Measurements from ENCODE around the gene SEMA6A. TPM values are rescaled to one million over a fixed set of nuclear protein-coding genes. Genes with fewer than 3 reads are reported as not detected.

The SEMA6A gene
- total and polyA plus RNA-seq, 4 donors: 3.4 to 31.6 (median 12.0) TPM

DNA sequence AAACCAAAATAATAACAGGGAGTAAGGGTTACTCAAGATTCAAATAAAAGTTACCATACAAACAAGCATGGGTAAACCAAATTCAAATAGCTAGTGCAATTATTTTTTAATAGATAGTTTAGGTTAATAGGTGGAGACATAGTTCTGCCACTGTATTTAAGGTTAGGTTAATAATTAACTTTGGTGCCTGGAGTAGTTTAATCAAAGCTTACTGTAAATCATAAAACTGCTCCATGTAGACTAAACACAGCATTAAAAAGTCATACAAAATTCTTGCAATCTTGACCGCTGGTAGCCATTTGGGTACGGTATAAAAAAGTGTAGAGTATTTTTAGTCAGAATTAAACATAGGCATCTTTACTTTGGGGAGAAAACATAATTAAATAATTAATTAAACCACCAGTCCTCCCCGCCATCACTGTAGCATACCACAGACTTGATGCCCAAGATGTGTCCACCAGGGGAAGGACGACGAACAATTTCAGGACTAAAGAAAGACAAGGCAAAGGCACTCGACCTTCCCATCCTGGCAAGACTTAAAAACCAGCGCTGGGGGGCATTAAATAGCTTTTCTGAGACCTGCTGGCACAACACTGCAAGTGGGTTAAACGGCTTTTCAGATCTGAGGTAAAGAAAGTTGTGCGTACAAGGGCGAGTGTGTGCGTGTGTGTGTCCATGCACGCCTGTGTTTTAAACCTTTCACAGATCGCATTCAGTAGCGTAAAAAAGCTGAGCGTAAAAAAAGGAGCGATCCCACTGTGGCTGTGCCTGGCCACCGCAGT lies 2.9 kb downstream of the SEMA6A start:
- H3K36me3 ChIP-seq (ENCODE audit: control insufficient read depth in 4 of 4, insufficient read depth in 4 of 4, low read length in 4 of 4): no peaks in the 10 kb centered on the region
- peak overlapping the region; percentile 69 for H3K4me3 ChIP-seq
- TF ChIP-seq, protein P1, sequence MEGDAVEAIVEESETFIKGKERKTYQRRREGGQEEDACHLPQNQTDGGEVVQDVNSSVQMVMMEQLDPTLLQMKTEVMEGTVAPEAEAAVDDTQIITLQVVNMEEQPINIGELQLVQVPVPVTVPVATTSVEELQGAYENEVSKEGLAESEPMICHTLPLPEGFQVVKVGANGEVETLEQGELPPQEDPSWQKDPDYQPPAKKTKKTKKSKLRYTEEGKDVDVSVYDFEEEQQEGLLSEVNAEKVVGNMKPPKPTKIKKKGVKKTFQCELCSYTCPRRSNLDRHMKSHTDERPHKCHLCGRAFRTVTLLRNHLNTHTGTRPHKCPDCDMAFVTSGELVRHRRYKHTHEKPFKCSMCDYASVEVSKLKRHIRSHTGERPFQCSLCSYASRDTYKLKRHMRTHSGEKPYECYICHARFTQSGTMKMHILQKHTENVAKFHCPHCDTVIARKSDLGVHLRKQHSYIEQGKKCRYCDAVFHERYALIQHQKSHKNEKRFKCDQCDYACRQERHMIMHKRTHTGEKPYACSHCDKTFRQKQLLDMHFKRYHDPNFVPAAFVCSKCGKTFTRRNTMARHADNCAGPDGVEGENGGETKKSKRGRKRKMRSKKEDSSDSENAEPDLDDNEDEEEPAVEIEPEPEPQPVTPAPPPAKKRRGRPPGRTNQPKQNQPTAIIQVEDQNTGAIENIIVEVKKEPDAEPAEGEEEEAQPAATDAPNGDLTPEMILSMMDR (IDR thresholded peaks at IDR 0.05; ENCODE audit: control extremely low read depth, extremely low read depth): no peak
- peak overlapping the region in 1 of 2 donors; percentile 2 for H3K9ac ChIP-seq (ENCODE audit: insufficient read depth in 1 of 2, low read length in 2 of 2)
- DNase-seq (peak; percentile 24 to 47 (median 45)), ATAC-seq (ENCODE audit: insufficient read depth, low FRiP score) (no peak)
- peaks cover 0 to 27% (median 12%) of the 10 kb centered on the region in 5 donors for H3K4me1 ChIP-seq (ENCODE audit: control insufficient read depth in 5 of 5, insufficient read depth in 5 of 5, low read length in 5 of 5)
- H3K27me3 ChIP-seq (ENCODE audit: control insufficient read depth in 3 of 3, insufficient read depth in 3 of 3, low read length in 2 of 3): peaks cover 0 to 3% (median 0%) of the 10 kb centered on the region in 3 donors
- H3K27ac ChIP-seq (ENCODE audit: low read depth in 1 of 2, low read length in 1 of 2): peak overlapping the region in 1 of 2 donors; percentile 49
- H3K9me3 ChIP-seq (ENCODE audit: control insufficient read depth in 4 of 4, insufficient read depth in 3 of 4, low read length in 3 of 4): no peaks in the 10 kb centered on the region
- WGBS, 2 donors: 32 to 34% methylated on average over 17 of the region's 17 CpGs

- Histone ChIP-seq H3K36me3 (ENCODE audit: control insufficient read depth in 4 of 4, insufficient read depth in 4 of 4, low read length in 4 of 4) (no peaks in the 10 kb centered on the region), H3K27me3 (ENCODE audit: control insufficient read depth in 3 of 3, insufficient read depth in 3 of 3, low read length in 2 of 3) (peaks cover 0 to 3% (median 0%) of the 10 kb centered on the region in 3 donors), H3K4me3 (no peak overlapping the region), H3K4me1 (ENCODE audit: control insufficient read depth in 5 of 5, insufficient read depth in 5 of 5, low read length in 5 of 5) (peaks cover 0 to 23% (median 12%) of the 10 kb centered on the region in 5 donors), H3K9me3 (ENCODE audit: control insufficient read depth in 4 of 4, insufficient read depth in 3 of 4, low read length in 3 of 4) (no peaks in the 10 kb centered on the region), H3K27ac (ENCODE audit: low read depth in 1 of 2, low read length in 1 of 2) (no peak overlapping the region), H3K9ac (ENCODE audit: insufficient read depth in 1 of 2, low read length in 2 of 2) (no peak overlapping the region)
- DNase-seq (no peak), ATAC-seq (ENCODE audit: insufficient read depth, low FRiP score) (no peak)
- TF ChIP-seq, protein P1 (IDR thresholded peaks at IDR 0.05; ENCODE audit: control extremely low read depth, extremely low read depth): no peak
- 69% methylated on average over 4 of the region's 4 CpGs for WGBS, 2 donors
These were observed 4.6 kb downstream of the SEMA6A start for GRCh38 chr5:116569999-116570398.

DNA sequence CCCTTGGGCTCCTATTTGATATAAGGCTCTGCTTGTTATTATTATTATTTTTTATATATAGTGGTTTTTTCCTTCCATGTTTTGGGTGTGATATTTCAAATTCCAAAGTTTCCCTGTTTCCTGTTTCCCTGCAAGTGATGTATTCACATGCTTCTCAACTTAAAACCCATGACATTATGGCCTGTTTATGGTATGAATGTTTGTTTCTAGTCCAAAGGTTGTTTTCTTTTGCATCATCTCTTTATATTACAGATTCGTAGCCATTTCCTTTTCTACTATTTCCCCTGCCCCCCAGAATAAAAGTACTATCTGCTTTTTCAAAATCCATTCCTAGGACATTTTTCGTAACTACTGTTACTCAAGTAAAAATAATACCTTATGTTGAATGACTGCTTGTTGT lies 7.5 kb downstream of the SEMA6A start:
- H3K9ac ChIP-seq (ENCODE audit: insufficient read depth in 1 of 2, low read length in 2 of 2): no peak overlapping the region
- DNase-seq (no peak), ATAC-seq (ENCODE audit: insufficient read depth, low FRiP score) (no peak)
- no peak overlapping the region for H3K4me3 ChIP-seq
- no peak overlapping the region for H3K27ac ChIP-seq (ENCODE audit: low read depth in 1 of 2, low read length in 1 of 2)
- no peaks in the 10 kb centered on the region for H3K9me3 ChIP-seq (ENCODE audit: control insufficient read depth in 4 of 4, insufficient read depth in 3 of 4, low read length in 3 of 4)
- H3K36me3 ChIP-seq (ENCODE audit: control insufficient read depth in 4 of 4, insufficient read depth in 4 of 4, low read length in 4 of 4): no peaks in the 10 kb centered on the region
- peaks cover 3 to 17% (median 7%) of the 10 kb centered on the region in 5 donors for H3K4me1 ChIP-seq (ENCODE audit: control insufficient read depth in 5 of 5, insufficient read depth in 5 of 5, low read length in 5 of 5)
- H3K27me3 ChIP-seq (ENCODE audit: control insufficient read depth in 3 of 3, insufficient read depth in 3 of 3, low read length in 2 of 3): peaks cover 0 to 3% (median 0%) of the 10 kb centered on the region in 3 donors
- 60 to 84% methylated on average over 2 of the region's 2 CpGs for WGBS, 2 donors
- TF ChIP-seq, protein P1 (IDR thresholded peaks at IDR 0.05; ENCODE audit: control extremely low read depth, extremely low read depth): no peak
